ENCODE results near the gene BDKRB1.

Gene BDKRB1

DNA sequence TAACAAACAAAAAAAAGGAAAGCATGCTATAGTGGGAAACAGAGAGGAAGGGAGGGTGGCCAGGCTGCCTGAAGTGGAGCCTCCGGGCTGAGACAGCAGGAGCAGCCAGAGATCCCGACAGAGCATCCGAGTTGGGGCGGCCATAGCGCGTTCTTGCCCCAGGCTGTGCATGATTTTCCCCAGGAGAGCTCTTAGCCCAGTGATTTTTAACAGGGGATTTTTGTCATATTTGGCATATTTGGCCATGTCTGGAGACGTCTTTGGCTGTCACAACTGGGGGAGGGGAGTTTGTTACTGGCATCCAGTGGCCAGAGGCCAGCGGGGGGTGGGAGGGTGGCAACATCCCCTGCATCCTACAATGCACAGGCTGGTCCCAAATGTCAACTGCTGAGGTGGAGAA, 23.6 kb downstream of the BDKRB1 start:
- TF ChIP-seq ZNF8 (CRISPR knock-in tag; IDR thresholded peaks at IDR 0.05) (no peak), PPARA (CRISPR knock-in tag; IDR thresholded peaks at IDR 0.05; ENCODE audit: borderline replicate concordance) (no peak), OSR1 (CRISPR knock-in tag; IDR thresholded peaks at IDR 0.05) (no peak), ZFP3 (CRISPR knock-in tag; IDR thresholded peaks at IDR 0.05) (no peak), ISL1 (CRISPR knock-in tag; IDR thresholded peaks at IDR 0.05) (peak; percentile 37; the same call in 1 of the 2 replicates), CSDC2 (CRISPR knock-in tag; IDR thresholded peaks at IDR 0.05) (0 out of 2 replicates have a peak, but pooled peaks have one; percentile 49), ZC3H10 (CRISPR knock-in tag; IDR thresholded peaks at IDR 0.05) (no peak), SNAI2 (CRISPR knock-in tag; IDR thresholded peaks at IDR 0.05) (no peak)
- TF ChIP-seq, protein P1, sequence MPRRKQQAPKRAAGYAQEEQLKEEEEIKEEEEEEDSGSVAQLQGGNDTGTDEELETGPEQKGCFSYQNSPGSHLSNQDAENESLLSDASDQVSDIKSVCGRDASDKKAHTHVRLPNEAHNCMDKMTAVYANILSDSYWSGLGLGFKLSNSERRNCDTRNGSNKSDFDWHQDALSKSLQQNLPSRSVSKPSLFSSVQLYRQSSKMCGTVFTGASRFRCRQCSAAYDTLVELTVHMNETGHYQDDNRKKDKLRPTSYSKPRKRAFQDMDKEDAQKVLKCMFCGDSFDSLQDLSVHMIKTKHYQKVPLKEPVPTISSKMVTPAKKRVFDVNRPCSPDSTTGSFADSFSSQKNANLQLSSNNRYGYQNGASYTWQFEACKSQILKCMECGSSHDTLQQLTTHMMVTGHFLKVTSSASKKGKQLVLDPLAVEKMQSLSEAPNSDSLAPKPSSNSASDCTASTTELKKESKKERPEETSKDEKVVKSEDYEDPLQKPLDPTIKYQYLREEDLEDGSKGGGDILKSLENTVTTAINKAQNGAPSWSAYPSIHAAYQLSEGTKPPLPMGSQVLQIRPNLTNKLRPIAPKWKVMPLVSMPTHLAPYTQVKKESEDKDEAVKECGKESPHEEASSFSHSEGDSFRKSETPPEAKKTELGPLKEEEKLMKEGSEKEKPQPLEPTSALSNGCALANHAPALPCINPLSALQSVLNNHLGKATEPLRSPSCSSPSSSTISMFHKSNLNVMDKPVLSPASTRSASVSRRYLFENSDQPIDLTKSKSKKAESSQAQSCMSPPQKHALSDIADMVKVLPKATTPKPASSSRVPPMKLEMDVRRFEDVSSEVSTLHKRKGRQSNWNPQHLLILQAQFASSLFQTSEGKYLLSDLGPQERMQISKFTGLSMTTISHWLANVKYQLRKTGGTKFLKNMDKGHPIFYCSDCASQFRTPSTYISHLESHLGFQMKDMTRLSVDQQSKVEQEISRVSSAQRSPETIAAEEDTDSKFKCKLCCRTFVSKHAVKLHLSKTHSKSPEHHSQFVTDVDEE (CRISPR knock-in tag; IDR thresholded peaks at IDR 0.05), result no peak
- TF ChIP-seq, protein P2, sequence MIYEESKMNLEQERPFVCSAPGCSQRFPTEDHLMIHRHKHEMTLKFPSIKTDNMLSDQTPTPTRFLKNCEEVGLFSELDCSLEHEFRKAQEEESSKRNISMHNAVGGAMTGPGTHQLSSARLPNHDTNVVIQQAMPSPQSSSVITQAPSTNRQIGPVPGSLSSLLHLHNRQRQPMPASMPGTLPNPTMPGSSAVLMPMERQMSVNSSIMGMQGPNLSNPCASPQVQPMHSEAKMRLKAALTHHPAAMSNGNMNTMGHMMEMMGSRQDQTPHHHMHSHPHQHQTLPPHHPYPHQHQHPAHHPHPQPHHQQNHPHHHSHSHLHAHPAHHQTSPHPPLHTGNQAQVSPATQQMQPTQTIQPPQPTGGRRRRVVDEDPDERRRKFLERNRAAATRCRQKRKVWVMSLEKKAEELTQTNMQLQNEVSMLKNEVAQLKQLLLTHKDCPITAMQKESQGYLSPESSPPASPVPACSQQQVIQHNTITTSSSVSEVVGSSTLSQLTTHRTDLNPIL (CRISPR knock-in tag; IDR thresholded peaks at IDR 0.05; ENCODE audit: low read depth), result no peak
- TF ChIP-seq, protein P3, sequence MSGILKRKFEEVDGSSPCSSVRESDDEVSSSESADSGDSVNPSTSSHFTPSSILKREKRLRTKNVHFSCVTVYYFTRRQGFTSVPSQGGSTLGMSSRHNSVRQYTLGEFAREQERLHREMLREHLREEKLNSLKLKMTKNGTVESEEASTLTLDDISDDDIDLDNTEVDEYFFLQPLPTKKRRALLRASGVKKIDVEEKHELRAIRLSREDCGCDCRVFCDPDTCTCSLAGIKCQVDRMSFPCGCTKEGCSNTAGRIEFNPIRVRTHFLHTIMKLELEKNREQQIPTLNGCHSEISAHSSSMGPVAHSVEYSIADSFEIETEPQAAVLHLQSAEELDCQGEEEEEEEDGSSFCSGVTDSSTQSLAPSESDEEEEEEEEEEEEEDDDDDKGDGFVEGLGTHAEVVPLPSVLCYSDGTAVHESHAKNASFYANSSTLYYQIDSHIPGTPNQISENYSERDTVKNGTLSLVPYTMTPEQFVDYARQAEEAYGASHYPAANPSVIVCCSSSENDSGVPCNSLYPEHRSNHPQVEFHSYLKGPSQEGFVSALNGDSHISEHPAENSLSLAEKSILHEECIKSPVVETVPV (CRISPR knock-in tag; IDR thresholded peaks at IDR 0.05), result no peak
- ATAC-seq, result peak; percentile 13; the same call in 1 of the 3 replicates

DNA sequence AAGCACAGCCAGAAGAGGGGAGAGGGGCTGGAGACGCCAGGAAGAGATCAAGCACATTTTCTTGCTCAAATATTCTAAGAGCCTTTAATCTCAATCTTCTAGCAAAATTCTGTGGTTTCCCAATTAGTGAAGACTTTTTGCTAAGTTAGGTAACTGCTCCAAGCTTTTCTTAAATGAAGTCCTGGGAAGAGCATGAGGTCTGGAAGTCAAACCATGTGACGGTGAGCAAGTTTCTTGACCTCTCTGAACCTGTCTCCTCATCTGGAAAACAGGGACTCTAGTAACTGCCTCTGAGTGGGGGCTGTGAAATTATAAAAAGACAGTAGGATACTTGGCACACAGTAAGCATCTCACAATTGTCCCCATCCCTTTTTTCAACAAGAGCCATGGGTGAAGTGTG, 24.1 kb downstream of the BDKRB1 start:
- TF ChIP-seq ZNF8 (CRISPR knock-in tag; IDR thresholded peaks at IDR 0.05) (no peak), GLIS3 (CRISPR knock-in tag; IDR thresholded peaks at IDR 0.05) (no peak), RARB (CRISPR knock-in tag; IDR thresholded peaks at IDR 0.05) (no peak), BACH2 (CRISPR knock-in tag; IDR thresholded peaks at IDR 0.05; ENCODE audit: borderline replicate concordance) (no peak), TOX (CRISPR knock-in tag; IDR thresholded peaks at IDR 0.05; ENCODE audit: borderline replicate concordance) (no peak), ZNF70 (CRISPR knock-in tag; IDR thresholded peaks at IDR 0.05) (no peak), ISL1 (CRISPR knock-in tag; IDR thresholded peaks at IDR 0.05) (no peak), CSDC2 (CRISPR knock-in tag; IDR thresholded peaks at IDR 0.05) (no peak), ZNF565 (CRISPR knock-in tag; conservative IDR thresholded peaks at IDR 0.05; ENCODE audit: low read depth) (no peak), ZC3H10 (CRISPR knock-in tag; IDR thresholded peaks at IDR 0.05) (no peak)
- TF ChIP-seq, protein P4, sequence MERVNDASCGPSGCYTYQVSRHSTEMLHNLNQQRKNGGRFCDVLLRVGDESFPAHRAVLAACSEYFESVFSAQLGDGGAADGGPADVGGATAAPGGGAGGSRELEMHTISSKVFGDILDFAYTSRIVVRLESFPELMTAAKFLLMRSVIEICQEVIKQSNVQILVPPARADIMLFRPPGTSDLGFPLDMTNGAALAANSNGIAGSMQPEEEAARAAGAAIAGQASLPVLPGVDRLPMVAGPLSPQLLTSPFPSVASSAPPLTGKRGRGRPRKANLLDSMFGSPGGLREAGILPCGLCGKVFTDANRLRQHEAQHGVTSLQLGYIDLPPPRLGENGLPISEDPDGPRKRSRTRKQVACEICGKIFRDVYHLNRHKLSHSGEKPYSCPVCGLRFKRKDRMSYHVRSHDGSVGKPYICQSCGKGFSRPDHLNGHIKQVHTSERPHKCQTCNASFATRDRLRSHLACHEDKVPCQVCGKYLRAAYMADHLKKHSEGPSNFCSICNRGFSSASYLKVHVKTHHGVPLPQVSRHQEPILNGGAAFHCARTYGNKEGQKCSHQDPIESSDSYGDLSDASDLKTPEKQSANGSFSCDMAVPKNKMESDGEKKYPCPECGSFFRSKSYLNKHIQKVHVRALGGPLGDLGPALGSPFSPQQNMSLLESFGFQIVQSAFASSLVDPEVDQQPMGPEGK (CRISPR knock-in tag; IDR thresholded peaks at IDR 0.05; ENCODE audit: borderline replicate concordance), result no peak
- TF ChIP-seq, protein P2 (CRISPR knock-in tag; IDR thresholded peaks at IDR 0.05; ENCODE audit: low read depth), result no peak

DNA sequence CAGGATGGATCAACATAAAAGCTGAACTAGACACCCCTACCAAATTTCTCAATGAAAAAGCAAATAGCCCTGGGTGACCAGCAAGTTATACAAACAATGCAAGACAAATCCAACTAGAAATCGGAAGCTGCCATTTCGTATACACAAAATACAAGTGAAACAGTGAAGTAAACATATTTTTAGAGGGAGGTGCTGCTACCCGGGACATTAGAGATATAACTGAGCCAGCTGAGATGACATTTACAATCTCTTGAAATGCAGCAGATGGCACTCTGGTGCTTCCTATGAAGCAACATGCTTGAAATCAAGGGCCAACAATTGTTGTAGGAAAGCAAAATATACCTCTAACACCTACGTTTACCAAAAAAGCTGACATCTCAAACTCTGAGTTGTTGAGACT, 25.5 kb downstream of the BDKRB1 start:
- no peak for ATAC-seq
- TF ChIP-seq OSR1 (CRISPR knock-in tag; IDR thresholded peaks at IDR 0.05) (no peak), TCF4 (CRISPR knock-in tag; IDR thresholded peaks at IDR 0.05; ENCODE audit: borderline replicate concordance) (no peak), ZFP30 (CRISPR knock-in tag; IDR thresholded peaks at IDR 0.05) (no peak), TOX (CRISPR knock-in tag; IDR thresholded peaks at IDR 0.05; ENCODE audit: borderline replicate concordance) (no peak), GLIS3 (CRISPR knock-in tag; IDR thresholded peaks at IDR 0.05) (no peak), ARNTL (CRISPR knock-in tag; IDR thresholded peaks at IDR 0.05; ENCODE audit: borderline replicate concordance, low read depth) (no peak), ZNF70 (CRISPR knock-in tag; IDR thresholded peaks at IDR 0.05) (no peak), ZFP3 (CRISPR knock-in tag; IDR thresholded peaks at IDR 0.05) (no peak), PPARA (CRISPR knock-in tag; IDR thresholded peaks at IDR 0.05; ENCODE audit: borderline replicate concordance) (no peak), BACH2 (CRISPR knock-in tag; IDR thresholded peaks at IDR 0.05; ENCODE audit: borderline replicate concordance) (no peak)
- TF ChIP-seq, protein P5, sequence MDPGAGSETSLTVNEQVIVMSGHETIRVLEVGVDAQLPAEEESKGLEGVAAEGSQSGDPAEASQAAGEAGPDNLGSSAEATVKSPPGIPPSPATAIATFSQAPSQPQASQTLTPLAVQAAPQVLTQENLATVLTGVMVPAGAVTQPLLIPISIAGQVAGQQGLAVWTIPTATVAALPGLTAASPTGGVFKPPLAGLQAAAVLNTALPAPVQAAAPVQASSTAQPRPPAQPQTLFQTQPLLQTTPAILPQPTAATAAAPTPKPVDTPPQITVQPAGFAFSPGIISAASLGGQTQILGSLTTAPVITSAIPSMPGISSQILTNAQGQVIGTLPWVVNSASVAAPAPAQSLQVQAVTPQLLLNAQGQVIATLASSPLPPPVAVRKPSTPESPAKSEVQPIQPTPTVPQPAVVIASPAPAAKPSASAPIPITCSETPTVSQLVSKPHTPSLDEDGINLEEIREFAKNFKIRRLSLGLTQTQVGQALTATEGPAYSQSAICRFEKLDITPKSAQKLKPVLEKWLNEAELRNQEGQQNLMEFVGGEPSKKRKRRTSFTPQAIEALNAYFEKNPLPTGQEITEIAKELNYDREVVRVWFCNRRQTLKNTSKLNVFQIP (CRISPR knock-in tag; IDR thresholded peaks at IDR 0.05; ENCODE audit: borderline replicate concordance, low read depth), result no peak
- TF ChIP-seq, protein P3 (CRISPR knock-in tag; IDR thresholded peaks at IDR 0.05), result no peak
- TF ChIP-seq, protein P1 (CRISPR knock-in tag; IDR thresholded peaks at IDR 0.05), result no peak

More for the DNA sequence above, 24.1 kb downstream of the BDKRB1 start:
- ATAC-seq, result no peak
